K562 (cell line): Measurements from ENCODE around the gene GABRD. TPM values are rescaled to one million over a fixed set of nuclear protein-coding genes. Genes with fewer than 3 reads are reported as not detected.

Experiments
- ATAC-seq: fragments of 200-7000 bp; cut with Tn5 transposase; 3 replicates; pipeline ENCODE4 v1.9.1; 2020; ENCODE audit warnings: moderate library complexity
- BruUV-seq: library from RNA; stranded (reverse); fragments of 400-500 nt; replicated peaks from 2 replicates; lab custom pipeline; 2021; lab: Mats Ljungman, UMichigan
- CTCF ChIA-PET: fragments of 300-600 bp; formaldehyde crosslinking; extraction: SDS; loops from one replicate; lab custom pipeline; 2021; ENCODE audit warnings: low intra/inter-chr PET ratio; lab: Yijun Ruan, JAX
- POLR2A ChIA-PET: fragments of 300-600, 350-650 bp; sonication (Branson Sonifier 250); formaldehyde crosslinking; extraction: SDS; loops from one replicate; lab custom pipeline; 2021; ENCODE audit warnings: antibody characterized with exemption, inconsistent platforms; lab: Yijun Ruan, JAX
- DNase-seq, 4 experiments: peaks; one replicate each; pipeline versions ENCODE4 v3.0.0 to v3.0.0-alpha.2; 2011 to 2018; ENCODE audit warnings: low spot score in 3 of 4, mixed read lengths in 3 of 4; ENCODE audit errors: extremely low read depth in 1 of 4
- FAIRE-seq: peaks from 2 replicates; lab custom pipeline; 2011; peaks lifted over from hg19 to GRCh38; lab: Jason Lieb, UNC
- H2AFZ ChIP-seq: 2 replicates; pipeline ENCODE4 v1.6.0; 2011; ENCODE audit warnings: low read depth, low read length, control low read depth, inconsistent platforms
- H3K27ac ChIP-seq: fragments of 200-600 bp; 3 replicates; pipeline ENCODE4 v1.8.0; 2011; ENCODE audit warnings: low read depth, mild to moderate bottlenecking, control low read depth, inconsistent platforms, low read length, moderate library complexity, mixed read lengths; ENCODE audit errors: extremely low read depth
- H3K27me3 ChIP-seq, 2 experiments: fragments of 300-600 bp in 1 of 2; 2 replicates in 1 of 2; 3 replicates in 1 of 2; pipeline versions ENCODE4 v1.6.0 to v1.8.0; 2011; ENCODE audit warnings: inconsistent platforms in 2 of 2, low read length in 2 of 2, mild to moderate bottlenecking in 1 of 2, mixed read lengths in 1 of 2, moderate library complexity in 1 of 2; ENCODE audit not compliant: control insufficient read depth in 2 of 2, insufficient read depth in 2 of 2
- H3K36me3 ChIP-seq: fragments of 300-600 bp; 3 replicates; pipeline ENCODE4 v1.8.0; 2011; ENCODE audit warnings: mild to moderate bottlenecking, low read length, inconsistent platforms; ENCODE audit not compliant: control insufficient read depth, insufficient read depth
- H3K4me1 ChIP-seq, 2 experiments: fragments of 200-600 bp in 1 of 2; replicated peaks in 1 of 2; 2 replicates in 1 of 2; 3 replicates in 1 of 2; pipeline versions ENCODE4 v1.5.1 to v1.8.0; 2011; ENCODE audit warnings: inconsistent platforms in 2 of 2, low read length in 2 of 2, mild to moderate bottlenecking in 1 of 2, mixed read lengths in 1 of 2, moderate library complexity in 1 of 2; ENCODE audit not compliant: control insufficient read depth in 2 of 2, insufficient read depth in 2 of 2
- H3K4me2 ChIP-seq: 2 replicates; pipeline ENCODE4 v1.6.1; 2011; ENCODE audit warnings: low read length, control low read depth, inconsistent platforms, mixed read lengths; ENCODE audit not compliant: insufficient read depth
- H3K4me3 ChIP-seq: fragments of 200-600 bp; sonication (generic), shearing (Covaris generic); 2 replicates; pipeline ENCODE4 v1.5.1; 2016; ENCODE audit warnings: control low read depth, inconsistent platforms
- H3K79me2 ChIP-seq: fragments of 200-600 bp; 3 replicates; pipeline ENCODE4 v1.8.0; 2011; ENCODE audit warnings: low read length, inconsistent platforms; ENCODE audit not compliant: control insufficient read depth, insufficient read depth
- H3K9ac ChIP-seq, 2 experiments: 2 replicates each; pipeline versions ENCODE4 v1.6.0 to v1.6.1; 2011; ENCODE audit warnings: low read depth in 2 of 2, low read length in 2 of 2, control low read depth in 1 of 2, inconsistent platforms in 1 of 2, mild to moderate bottlenecking in 1 of 2, mixed read lengths in 1 of 2; ENCODE audit not compliant: insufficient read depth in 1 of 2
- H3K9me1 ChIP-seq: one replicate; pipeline ENCODE4 v1.6.0; 2011; ENCODE audit warnings: inconsistent platforms, mild to moderate bottlenecking, low read length, moderate library complexity; ENCODE audit not compliant: control insufficient read depth, insufficient read depth
- H3K9me3 ChIP-seq: replicated peaks from 2 replicates; pipeline ENCODE4 v1.5.1; 2011; ENCODE audit warnings: low read depth, low read length, inconsistent platforms; ENCODE audit not compliant: control insufficient read depth, insufficient read depth
- H4K20me1 ChIP-seq: replicated peaks from 2 replicates; pipeline ENCODE4 v1.6.1; 2011; ENCODE audit warnings: low read length, inconsistent platforms, mixed read lengths; ENCODE audit not compliant: control insufficient read depth, insufficient read depth
- CREM ChIP-seq: IDR thresholded peaks from 2 replicates; pipeline ENCODE4 v1.6.1; 2014; ENCODE audit warnings: antibody characterized with exemption, low read depth
- ESRRB ChIP-seq: fragments of 250-450 bp; sonication (Bioruptor Pico); IDR thresholded peaks from 2 replicates; pipeline ENCODE4 v1.5.0; 2020; ENCODE audit warnings: mild to moderate bottlenecking, moderate library complexity, borderline replicate concordance
- HIVEP1 ChIP-seq: fragments of 250-450 bp; sonication (Bioruptor Pico); IDR thresholded peaks from 2 replicates; pipeline ENCODE4 v1.4.0; 2020; ENCODE audit warnings: mild to moderate bottlenecking
- MYC ChIP-seq, 2 experiments: fragments of 250-450 bp in 1 of 2; sonication (Bioruptor Pico) in 1 of 2; IDR thresholded peaks; 2 replicates each; pipeline versions ENCODE4 v1.5.1 to v1.6.1; 2012 to 2021; ENCODE audit warnings: low read depth in 2 of 2, borderline replicate concordance in 1 of 2, improper control_type of control experiment in 1 of 2, low read length in 1 of 2, mild to moderate bottlenecking in 1 of 2, moderate library complexity in 1 of 2
- NFYB ChIP-seq: IDR thresholded peaks from 2 replicates; pipeline ENCODE4 v1.6.1; 2011; ENCODE audit warnings: mild to moderate bottlenecking, moderate library complexity; ENCODE audit not compliant: insufficient read length; ENCODE audit errors: extremely low read depth
- NKRF ChIP-seq: fragments of 450-650 bp; IDR thresholded peaks from 2 replicates; pipeline ENCODE4 v1.6.1; 2016; ENCODE audit warnings: borderline replicate concordance
- NR0B1 ChIP-seq: fragments of 450-650 bp; IDR thresholded peaks from one replicate; pipeline ENCODE4 v1.6.1; 2018; ENCODE audit warnings: mild to moderate bottlenecking, moderate library complexity; ENCODE audit not compliant: partially characterized antibody
- NR2F6 ChIP-seq: fragments of 450-650 bp; formaldehyde crosslinking; IDR thresholded peaks from 2 replicates; pipeline ENCODE4 v1.4.0; 2020; ENCODE audit warnings: mild to moderate bottlenecking
- NR3C1 ChIP-seq: sonication (generic); formaldehyde crosslinking; IDR thresholded peaks from 2 replicates; pipeline ENCODE4 v1.8.1; 2022; ENCODE audit warnings: missing genetic modification reagents
- PHF21A ChIP-seq: fragments of 450-650 bp; IDR thresholded peaks from 2 replicates; pipeline ENCODE4 v1.6.1; 2017; ENCODE audit warnings: low read depth, borderline replicate concordance
- SNRNP70 ChIP-seq: fragments of 200-400 bp; formaldehyde crosslinking; optimal IDR thresholded peaks from 2 replicates; pipeline ENCODE3; 2017; ENCODE audit warnings: low read depth, low read length
- TGIF2 ChIP-seq: sonication (generic); formaldehyde crosslinking; IDR thresholded peaks from 2 replicates; pipeline ENCODE4 v1.8.1; 2022; ENCODE audit warnings: mild to moderate bottlenecking, missing genetic modification reagents, moderate library complexity
- ZBTB1 ChIP-seq: sonication (generic); formaldehyde crosslinking; IDR thresholded peaks from 2 replicates; pipeline ENCODE4 v1.8.1; 2023; ENCODE audit warnings: missing genetic modification reagents, low read depth, mild to moderate bottlenecking, borderline replicate concordance
- ZHX1 ChIP-seq: fragments of 150-350 bp; conservative IDR thresholded peaks from 2 replicates; pipeline ENCODE4 v1.6.1; 2014; ENCODE audit warnings: low read length
- ZNF253 ChIP-seq: fragments of 250-450 bp; sonication (Bioruptor Pico); conservative IDR thresholded peaks from 2 replicates; pipeline ENCODE4 v1.6.1; 2021; ENCODE audit warnings: mild to moderate bottlenecking
- WGBS: fragments of 100-300 bp; shearing (Covaris generic); methylation state at CpG from one replicate; pipeline ENCODE4 v1.1.6; 2016; ENCODE audit warnings: low coverage, mixed read lengths; ENCODE audit not compliant: insufficient coverage; ENCODE audit errors: missing lambda C conversion rate; 5-methylcytosine and 5-hydroxymethylcytosine counted together
- in situ Hi-C: fragments of 300-500 bp; cut with MboI; formaldehyde crosslinking; loops from 4 replicates; pipeline ENCODE4 v1.15.0; 2018; ENCODE audit warnings: inconsistent platforms, mixed read lengths
- intact Hi-C: fragments of 100-400 bp; cut with micrococcal nuclease; formaldehyde crosslinking; loops from 2 replicates; pipeline ENCODE4 v1.14.2; 2022
- polyA plus RNA-seq, 8 experiments: library from polyadenylated mRNA; depleted of rRNA in 4 of 8; stranded (reverse) in 5 of 8; unstranded in 3 of 8; fragments of >200 nt; fragmentation: Nextera tagmentation in 2 of 8; fragmentation: Illumina TruSeq in 1 of 8; extraction: Ambion mirVana in 2 of 8; extraction: Trizol in 1 of 8; gene quantifications; 2 replicates each; pipeline versions ENCODE4 v1.2.1 to v1.2.3, GENCODE V29; 2011 to 2014; ENCODE audit warnings: inconsistent platforms in 1 of 8, missing spikeins in 1 of 8
- total RNA-seq, 7 experiments: library from RNA; depleted of rRNA in 6 of 7; stranded (reverse); fragments of >200 nt in 6 of 7; fragmentation: Illumina TruSeq in 2 of 7; extraction: Trizol in 2 of 7; gene quantifications; 2 replicates each; pipeline versions ENCODE4 v1.2.1 to v1.2.3, GENCODE V29; 2011 to 2021; ENCODE audit warnings: low replicate concordance in 1 of 7
- TF ChIP-seq, protein P1 (sequence below): fragments of 450-650 bp; IDR thresholded peaks from 2 replicates; pipeline ENCODE4 v1.6.1; 2016; ENCODE audit warnings: missing biosample characterization, missing genetic modification characterization

GABRD gene
- total and polyA plus RNA-seq, 9 of the 15 experiments (the other 6 are each of a cell fraction or from before 2014, with no cell fraction given): 0.07 TPM; not detected in 8

GRCh38 chr1:1984560-1985070, 34.5 kb upstream of the GABRD start:
- ChIA-PET CTCF (no interaction called here), POLR2A (interaction anchor here (0.5 to 0.6 kb wide), 5 partner anchors 11 to 370 kb away, joined by 3 to 4 read pairs (median 3); no protein-coding TSS in a partner anchor)
- Histone ChIP-seq H3K79me2 (no peaks in the 10 kb centered on the region), H3K27me3 (peaks cover 39 to 63% of the 10 kb centered on the region in 2 experiments; a peak in 4 of 5 replicates), H2AFZ (no peak overlapping the region), H3K9ac (no peak overlapping the region), H3K27ac (no peak overlapping the region), H3K4me2 (no peak overlapping the region), H3K4me1 (peaks cover 9 to 53% of the 10 kb centered on the region in 2 experiments; a peak in 4 of 5 replicates), H3K36me3 (no peaks in the 10 kb centered on the region), H3K9me1 (no peaks in the 10 kb centered on the region), H3K4me3 (no peak overlapping the region), H4K20me1 (no peaks in the 10 kb centered on the region), H3K9me3 (no peaks in the 10 kb centered on the region)
- no TSS peak for BruUV-seq
- FAIRE-seq: no peak
- intact Hi-C loops (no loop called here), in situ Hi-C loops (no loop called here)
- no peak for DNase-seq
- no peak; the same call in 2 of the 3 replicates for ATAC-seq
- WGBS: 14% methylated on average over 17 of the region's 17 CpGs
- TF ChIP-seq, protein P1, sequence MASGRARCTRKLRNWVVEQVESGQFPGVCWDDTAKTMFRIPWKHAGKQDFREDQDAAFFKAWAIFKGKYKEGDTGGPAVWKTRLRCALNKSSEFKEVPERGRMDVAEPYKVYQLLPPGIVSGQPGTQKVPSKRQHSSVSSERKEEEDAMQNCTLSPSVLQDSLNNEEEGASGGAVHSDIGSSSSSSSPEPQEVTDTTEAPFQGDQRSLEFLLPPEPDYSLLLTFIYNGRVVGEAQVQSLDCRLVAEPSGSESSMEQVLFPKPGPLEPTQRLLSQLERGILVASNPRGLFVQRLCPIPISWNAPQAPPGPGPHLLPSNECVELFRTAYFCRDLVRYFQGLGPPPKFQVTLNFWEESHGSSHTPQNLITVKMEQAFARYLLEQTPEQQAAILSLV (tag): no peak
- TF ChIP-seq NKRF (no peak), PHF21A (no peak), NFYB (no peak), CREM (no peak), HIVEP1 (CRISPR knock-in tag) (no peak), ZNF253 (no peak), NR2F6 (CRISPR knock-in tag) (no peak), TGIF2 (CRISPR knock-in tag) (no peak), ZHX1 (no peak), ESRRB (CRISPR knock-in tag) (no peak), ZBTB1 (CRISPR knock-in tag) (no peak), NR3C1 (CRISPR knock-in tag) (no peak), NR0B1 (no peak), SNRNP70 (no peak), MYC (IDR thresholded peaks at IDR 0.05; ENCODE audit: low read depth, low read length) (no peak), MYC (CRISPR knock-in tag; IDR thresholded peaks at IDR 0.05; ENCODE audit: borderline replicate concordance, low read depth) (no peak)
